Left cardiac atrium (tissue), 4 donors: ENCODE measurements around the gene GRIA3. TPM values are rescaled to one million over a fixed set of nuclear protein-coding genes. Genes with fewer than 3 reads are reported as not detected.

Source experiments
- ATAC-seq, 2 donors: fragments of 200-7000 bp; cut with Tn5 transposase; one replicate each; pipeline ENCODE4 v1.9.1; 2020; ENCODE audit warnings: mild to moderate bottlenecking in 2 of 2, moderate library complexity in 2 of 2
- DNase-seq: peaks from one replicate; pipeline ENCODE4 v3.0.0-alpha.2; 2020
- intact Hi-C, 2 donors: fragments of 100-400 bp; cut with DNase I; formaldehyde crosslinking; loops; one replicate each; pipeline versions ENCODE4 v1.14.1 to v1.15.1; 2022 to 2023
- long read RNA-seq: library from polyadenylated mRNA; unstranded; transcript quantifications from one replicate; pipeline ENCODE4 v2.0.0, GENCODE V29; 2021
- total RNA-seq, 2 donors: library from RNA; stranded (reverse); fragmentation: NEBNext Ultra II Directional; extraction: Animal tissue kit (Norgen Biotek cat#: 25700); gene quantifications; one replicate each; pipeline ENCODE4 v1.2.1, GENCODE V29; 2021
- donor health status: DM: no; HTN: yes; CAD: no.
- donor health status: DM: no; HTN: yes; CAD: no; lungs with severe emphysema.
- donor health status: DM: yes; HTN: yes; CAD: no.
- donor health status: Dilated cardiomyopathy.

The GRIA3 gene
- 1 to 10 TPM in 1 of 2 donors, under 1 TPM in 1; 0.65 to 2.6 TPM for total RNA-seq
- long read RNA-seq, partial matches to known transcripts = 1 of 3 reads
- long read RNA-seq, other reads (novel, unspliced or antisense) = 1 of 3 reads

GRCh38 chrX:123184219-123184865 is at the start of gene GRIA3:
TSS of gene GRIA3 (plus strand) at chrX:123184278. CDS start at chrX:123184536, 258 bp downstream.
- ATAC-seq (peak; percentile 18 to 63), DNase-seq (no peak)
- intact Hi-C loops = no loop called here

GRCh38 chrX:123138473-123138872 is 45.6 kb upstream of the GRIA3 start:
- intact Hi-C loops = no loop called here
- ATAC-seq (peak in 1 of 2 donors; percentile 78), DNase-seq (no peak)

GRCh38 chrX:123140454-123140853 is 43.6 kb upstream of the GRIA3 start:
- ATAC-seq = no peak
- DNase-seq = no peak
- intact Hi-C loops = no loop called here

GRCh38 chrX:123140904-123141303 is 43.2 kb upstream of the GRIA3 start:
- ATAC-seq (no peak), DNase-seq (no peak)
- intact Hi-C loops = no loop called here

- intact Hi-C loops = no loop called here
- ATAC-seq (no peak), DNase-seq (no peak)
Measured at GRCh38 chrX:123153846-123154335, 30.2 kb upstream of the GRIA3 start.

- ATAC-seq (no peak), DNase-seq (no peak)
- intact Hi-C loops = no loop called here
Measured at GRCh38 chrX:123155327-123155726, 28.8 kb upstream of the GRIA3 start.

GRCh38 chrX:123157586-123157985 is 26.5 kb upstream of the GRIA3 start:
- no peak for ATAC-seq
- intact Hi-C loops = no loop called here
- DNase-seq = no peak

- ATAC-seq = no peak
- no peak for DNase-seq
Measured at GRCh38 chrX:123159403-123159802, 24.7 kb upstream of the GRIA3 start.

GRCh38 chrX:123167621-123168020 is 16.5 kb upstream of the GRIA3 start:
- DNase-seq = no peak
- intact Hi-C loops = no loop called here
- ATAC-seq = no peak

More at GRCh38 chrX:123159403-123159802, 24.7 kb upstream of the GRIA3 start:
- intact Hi-C loops = no loop called here

GRCh38 chrX:123169247-123169901 is 14.7 kb upstream of the GRIA3 start:
- intact Hi-C loops = no loop called here
- no peak for ATAC-seq
- no peak for DNase-seq

- intact Hi-C loops = loop anchor here in 1 of 2 donors (5.0 kb wide), 1 partner anchor 252 kb away; no protein-coding TSS in a partner anchor
- DNase-seq (no peak), ATAC-seq (no peak)
Measured at GRCh38 chrX:123170546-123170945, 13.5 kb upstream of the GRIA3 start.

GRCh38 chrX:123171781-123172180 is 12.3 kb upstream of the GRIA3 start:
- intact Hi-C loops = loop anchor here in 1 of 2 donors (5.0 kb wide), 1 partner anchor 251 kb away; no protein-coding TSS in a partner anchor
- ATAC-seq (no peak), DNase-seq (no peak)

- ATAC-seq (no peak), DNase-seq (no peak)
- intact Hi-C loops = loop anchor here in 1 of 2 donors (5.0 kb wide), 1 partner anchor 249 kb away; no protein-coding TSS in a partner anchor
Measured at GRCh38 chrX:123172869-123173268, 11.2 kb upstream of the GRIA3 start.

- intact Hi-C loops = loop anchor here in 1 of 2 donors (5.0 kb wide), 1 partner anchor 248 kb away; no protein-coding TSS in a partner anchor
- ATAC-seq (no peak), DNase-seq (no peak)
Measured at GRCh38 chrX:123173833-123174232, 10.2 kb upstream of the GRIA3 start.

- DNase-seq (no peak), ATAC-seq (no peak)
- intact Hi-C loops = no loop called here
Measured at GRCh38 chrX:123175366-123176122, 8.5 kb upstream of the GRIA3 start.

GRCh38 chrX:123181233-123181914 is 2.7 kb upstream of the GRIA3 start:
- intact Hi-C loops = no loop called here
- DNase-seq (no peak), ATAC-seq (no peak)

- ATAC-seq (peak; percentile 60 to 78), DNase-seq (no peak)
- intact Hi-C loops = no loop called here
Measured at GRCh38 chrX:123184866-123185276, 793 bp downstream of the GRIA3 start.

GRCh38 chrX:123185721-123186120 is 1.6 kb downstream of the GRIA3 start:
- DNase-seq = no peak
- intact Hi-C loops = no loop called here
- no peak for ATAC-seq

- DNase-seq (no peak), ATAC-seq (no peak)
- intact Hi-C loops = no loop called here
Measured at GRCh38 chrX:123186801-123187200, 2.7 kb downstream of the GRIA3 start.
